Measurements from ENCODE around the gene PLCB4.

Gene PLCB4

GRCh38 chr20:9500121-9500520 is 431.2 kb downstream of the PLCB4 start:
- in situ Hi-C loops (cut with HindIII; ENCODE audit: low pct_ligation_motif_present, low sequenced_read_pairs) = no loop called here
- Histone ChIP-seq H3K27ac (no peak overlapping the region), H3K36me3 (replicated peaks) (no peaks in the 10 kb centered on the region), H3K27me3 (replicated peaks) (peaks cover 2% of the 10 kb centered on the region), H3K4me3 (ENCODE audit: low read depth, low read length) (no peak overlapping the region)
- no peak for TF ChIP-seq CTCF (IDR thresholded peaks at IDR 0.05; ENCODE audit: low read depth, low read length, missing control alignments)
- no peak for DNase-seq

GRCh38 chr20:9501473-9501872 is 432.6 kb downstream of the PLCB4 start:
- Histone ChIP-seq H3K27me3 (replicated peaks) (peaks cover 11% of the 10 kb centered on the region), H3K4me3 (ENCODE audit: low read depth, low read length) (no peak overlapping the region), H3K27ac (no peak overlapping the region), H3K36me3 (replicated peaks) (no peaks in the 10 kb centered on the region)
- no peak for TF ChIP-seq CTCF (IDR thresholded peaks at IDR 0.05; ENCODE audit: low read depth, low read length, missing control alignments)
- no peak for DNase-seq
- in situ Hi-C loops (cut with HindIII; ENCODE audit: low pct_ligation_motif_present, low sequenced_read_pairs) = no loop called here

GRCh38 chr20:9503526-9504245 is 434.8 kb downstream of the PLCB4 start:
- Histone ChIP-seq H3K4me3 (ENCODE audit: low read depth, low read length) (no peak overlapping the region), H3K27me3 (replicated peaks) (peaks cover 31% of the 10 kb centered on the region), H3K27ac (no peak overlapping the region), H3K36me3 (replicated peaks) (no peaks in the 10 kb centered on the region)
- TF ChIP-seq CTCF (IDR thresholded peaks at IDR 0.05; ENCODE audit: low read depth, low read length, missing control alignments) = peak; percentile 46
- in situ Hi-C loops (cut with HindIII; ENCODE audit: low pct_ligation_motif_present, low sequenced_read_pairs) = no loop called here
- peak; percentile 43 for DNase-seq

GRCh38 chr20:9506280-9506821 is 437.5 kb downstream of the PLCB4 start:
- TF ChIP-seq CTCF (IDR thresholded peaks at IDR 0.05; ENCODE audit: low read depth, low read length, missing control alignments) = no peak

GRCh38 chr20:9506964-9507369 is 438.1 kb downstream of the PLCB4 start:
- peaks cover 55% of the 10 kb centered on the region for H3K27me3 ChIP-seq (replicated peaks)
- no peaks in the 10 kb centered on the region for H3K36me3 ChIP-seq (replicated peaks)
- in situ Hi-C loops (cut with HindIII; ENCODE audit: low pct_ligation_motif_present, low sequenced_read_pairs) = no loop called here
- H3K4me3 ChIP-seq (ENCODE audit: low read depth, low read length) = peak overlapping the region; percentile 36
- no peak for TF ChIP-seq CTCF (IDR thresholded peaks at IDR 0.05; ENCODE audit: low read depth, low read length, missing control alignments)
- DNase-seq = no peak
- H3K27ac ChIP-seq = no peak overlapping the region

More at GRCh38 chr20:9506280-9506821, 437.5 kb downstream of the PLCB4 start:
- no peak for DNase-seq
- Histone ChIP-seq H3K36me3 (replicated peaks) (no peaks in the 10 kb centered on the region), H3K27me3 (replicated peaks) (peaks cover 51% of the 10 kb centered on the region), H3K27ac (no peak overlapping the region), H3K4me3 (ENCODE audit: low read depth, low read length) (peak overlapping the region; percentile 36)
- in situ Hi-C loops (cut with HindIII; ENCODE audit: low pct_ligation_motif_present, low sequenced_read_pairs) = no loop called here
